ENCODE data around the gene MAML2. TPM values are rescaled to one million over a fixed set of nuclear protein-coding genes. Genes with fewer than 3 reads are reported as not detected.

The MAML2 gene
- total RNA-seq, 1 experiment from 2014 or later = 28.3 TPM

- Histone ChIP-seq H3K4me2 (no peak overlapping the region), H4K20me1 (ENCODE audit: insufficient read depth) (no peaks in the 10 kb centered on the region), H3K9me2 (ENCODE audit: insufficient read depth) (no peaks in the 10 kb centered on the region), H3K27me3 (ENCODE audit: insufficient read depth, low read depth) (no peaks in the 10 kb centered on the region), H3K9me3 (ENCODE audit: insufficient read depth, low read depth) (peaks cover 5% of the 10 kb centered on the region; the same call in 1 of the 2 replicates), H3F3A (ENCODE audit: insufficient read depth, low read depth) (peaks cover 44% of the 10 kb centered on the region), H2AFZ (no peak overlapping the region), H3K4me3 (no peak overlapping the region), H3K36me3 (ENCODE audit: low read depth) (peaks cover 23% of the 10 kb centered on the region), H3K27ac (no peak overlapping the region), H3K79me2 (ENCODE audit: low read depth) (peaks cover 56% of the 10 kb centered on the region), H3K4me1 (replicated peaks; ENCODE audit: insufficient read depth) (peaks cover 60% of the 10 kb centered on the region)
- intact Hi-C loops (cut with micrococcal nuclease; ENCODE audit: unreplicated experiment) = loop anchor here (5.0 kb wide), 3 partner anchors 185 to 335 kb away; partner anchors contain the start of genes JRKL and MAML2
- ChIA-PET CTCF (no interaction called here), POLR2A (ENCODE audit: unreplicated experiment) (no interaction called here)
- no peak for TF ChIP-seq EZH2 (IDR thresholded peaks at IDR 0.05; ENCODE audit: low read depth)
- no peak for TF ChIP-seq CTCF (conservative IDR thresholded peaks at IDR 0.05)
- no TSS peak for BruUV-seq (replicated peaks)
- DNase-seq = no peak
These were observed 285.5 kb downstream of the MAML2 start for GRCh38 chr11:96057502-96057901.

DNA sequence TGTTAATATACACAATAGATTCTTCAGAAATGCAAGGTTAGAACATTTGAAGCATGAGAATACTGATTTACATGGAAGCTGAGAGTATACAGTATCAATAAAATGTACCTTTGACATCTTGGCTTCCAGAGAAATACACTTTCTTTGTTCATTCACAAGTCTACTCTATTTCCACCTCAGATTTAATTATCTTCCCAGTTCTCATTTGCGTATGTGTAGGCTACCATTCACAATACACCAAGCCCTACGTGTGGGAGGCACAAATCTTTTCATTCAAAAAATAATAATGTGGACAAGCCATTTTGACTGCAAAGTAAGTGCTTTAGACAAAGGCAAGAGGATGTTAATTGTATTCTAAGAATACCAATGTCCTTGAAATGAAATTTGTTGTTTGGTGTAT is 286.4 kb downstream of the MAML2 start:
- CTCF ChIA-PET = interaction anchor here (0.6 to 1.4 kb wide), 4 partner anchors 99 to 266 kb away, joined by 3 to 10 read pairs (median 3); no protein-coding TSS in a partner anchor
- H4K20me1 ChIP-seq (ENCODE audit: insufficient read depth) = no peaks in the 10 kb centered on the region
- no peak overlapping the region for H2AFZ ChIP-seq
- no peaks in the 10 kb centered on the region for H3K27me3 ChIP-seq (ENCODE audit: insufficient read depth, low read depth)
- intact Hi-C loops (cut with micrococcal nuclease; ENCODE audit: unreplicated experiment) = loop anchor here (1.0 to 5.0 kb wide), 4 partner anchors 40 to 336 kb away; partner anchors contain the start of genes JRKL and MAML2
- no peak overlapping the region for H3K4me3 ChIP-seq
- POLR2A ChIA-PET (ENCODE audit: unreplicated experiment) = interaction anchor here (0.6 to 0.7 kb wide), 2 partner anchors 66 to 164 kb away, joined by 3 to 4 read pairs; no protein-coding TSS in a partner anchor
- H3K4me1 ChIP-seq (replicated peaks; ENCODE audit: insufficient read depth) = peaks cover 56% of the 10 kb centered on the region
- no peak for DNase-seq
- peaks cover 24% of the 10 kb centered on the region for H3K36me3 ChIP-seq (ENCODE audit: low read depth)
- peak overlapping the region; percentile 47 for H3K27ac ChIP-seq
- peaks cover 35% of the 10 kb centered on the region; the same call in 1 of the 2 replicates for H3F3A ChIP-seq (ENCODE audit: insufficient read depth, low read depth)
- peaks cover 6% of the 10 kb centered on the region; the same call in 1 of the 2 replicates for H3K9me3 ChIP-seq (ENCODE audit: insufficient read depth, low read depth)
- H3K4me2 ChIP-seq = peak overlapping the region; percentile 13
- H3K79me2 ChIP-seq (ENCODE audit: low read depth) = peaks cover 64% of the 10 kb centered on the region
- TF ChIP-seq CTCF (conservative IDR thresholded peaks at IDR 0.05) (no peak), EZH2 (IDR thresholded peaks at IDR 0.05; ENCODE audit: low read depth) (no peak)
- no peaks in the 10 kb centered on the region for H3K9me2 ChIP-seq (ENCODE audit: insufficient read depth)
- BruUV-seq (replicated peaks) = no TSS peak

DNA sequence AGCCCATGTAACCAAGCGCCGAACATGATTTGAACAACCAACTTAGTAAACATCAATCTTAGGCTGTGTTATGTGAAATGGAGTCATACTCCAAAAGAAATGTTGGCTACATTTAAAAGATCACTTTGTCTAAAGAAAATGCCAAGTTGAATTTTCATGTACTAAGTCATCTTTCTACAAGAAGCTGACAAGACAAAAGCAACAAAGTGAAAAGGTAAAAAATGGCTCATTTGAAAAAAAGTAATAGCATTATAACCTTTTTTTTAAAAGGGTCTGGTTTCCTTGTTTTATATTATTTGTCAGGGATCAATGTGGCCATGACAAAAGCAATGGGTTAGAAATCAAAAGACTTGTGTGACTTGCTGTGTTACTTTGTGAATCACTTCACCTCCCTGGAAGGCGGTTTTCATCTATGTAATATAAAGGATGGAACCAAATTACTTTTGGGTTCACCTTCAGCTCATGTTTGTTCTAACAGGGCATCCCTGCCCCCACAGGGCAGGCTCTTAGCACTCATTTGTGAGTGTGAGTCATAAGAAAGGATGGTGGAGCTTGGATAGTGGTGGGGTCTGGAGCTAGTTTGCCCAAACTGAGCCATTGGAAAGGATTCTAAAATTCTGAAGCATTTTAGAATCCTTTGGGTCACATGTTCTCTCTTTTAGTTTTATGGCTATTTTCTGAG is 287.1 kb downstream of the MAML2 start:
- Histone ChIP-seq H3K9me2 (ENCODE audit: insufficient read depth) (no peaks in the 10 kb centered on the region), H4K20me1 (ENCODE audit: insufficient read depth) (no peaks in the 10 kb centered on the region), H3K27me3 (ENCODE audit: insufficient read depth, low read depth) (no peaks in the 10 kb centered on the region), H3F3A (ENCODE audit: insufficient read depth, low read depth) (peaks cover 35% of the 10 kb centered on the region; the same call in 1 of the 2 replicates), H2AFZ (no peak overlapping the region), H3K4me1 (replicated peaks; ENCODE audit: insufficient read depth) (peaks cover 57% of the 10 kb centered on the region), H3K36me3 (ENCODE audit: low read depth) (peaks cover 20% of the 10 kb centered on the region), H3K79me2 (ENCODE audit: low read depth) (peaks cover 61% of the 10 kb centered on the region), H3K4me2 (peak overlapping the region; percentile 13), H3K4me3 (no peak overlapping the region), H3K9me3 (ENCODE audit: insufficient read depth, low read depth) (peaks cover 6% of the 10 kb centered on the region; the same call in 1 of the 2 replicates), H3K27ac (peak overlapping the region; percentile 47)
- peak; percentile 32 to 68 for DNase-seq
- TF ChIP-seq CTCF (conservative IDR thresholded peaks at IDR 0.05) (no peak), EZH2 (IDR thresholded peaks at IDR 0.05; ENCODE audit: low read depth) (no peak)
- no TSS peak for BruUV-seq (replicated peaks)
- intact Hi-C loops (cut with micrococcal nuclease; ENCODE audit: unreplicated experiment) = loop anchor here (1.0 to 5.0 kb wide), 5 partner anchors 40 to 336 kb away; partner anchors contain the start of genes JRKL and MAML2
- ChIA-PET POLR2A (ENCODE audit: unreplicated experiment) (interaction anchor here (0.6 to 0.7 kb wide), 3 partner anchors 67 to 164 kb away, joined by 3 to 5 read pairs (median 4); no protein-coding TSS in a partner anchor), CTCF (interaction anchor here (0.6 to 2.0 kb wide), 7 partner anchors 31 to 338 kb away, joined by 3 to 10 read pairs (median 3); partner anchors contain the start of gene MAML2)

Measured in PC-9 (cell line).